Peyer's patch (tissue), 4 donors: ENCODE measurements around the gene SPC24. TPM values are rescaled to one million over a fixed set of nuclear protein-coding genes. Genes with fewer than 3 reads are reported as not detected.
"Not testable (repeated sequence)": the region's sequence is repeated elsewhere in the genome, so short reads cannot be mapped to it uniquely, and the experiment has no call there.

Experiments used
- DNase-seq, 3 donors: peaks; one replicate each; pipeline ENCODE4 v3.0.0-alpha.2; 2017 to 2019
- H3K27ac ChIP-seq, 4 donors: fragments of 200-600 bp; sonication (generic); one replicate each; pipeline ENCODE4 v1.5.1; 2016 to 2019
- H3K27me3 ChIP-seq, 2 donors: fragments of 200-600 bp; sonication (generic); one replicate each; pipeline ENCODE4 v1.5.1; 2019
- H3K36me3 ChIP-seq, 3 donors: fragments of 200-600 bp; sonication (generic); one replicate each; pipeline ENCODE4 v1.5.1; 2016 to 2019
- H3K4me1 ChIP-seq, 4 donors: fragments of 200-600 bp; sonication (generic); one replicate each; pipeline ENCODE4 v1.5.1; 2016 to 2019
- H3K4me3 ChIP-seq, 4 donors: fragments of 200-600 bp; sonication (generic); 1 replicate in 3 of 4; 2 replicates in 1 of 4; pipeline ENCODE4 v1.5.1; 2016 to 2019; ENCODE audit warnings: mild to moderate bottlenecking in 1 of 4
- H3K9me3 ChIP-seq, 4 donors: fragments of 200-600 bp; sonication (generic); one replicate each; pipeline ENCODE4 v1.5.1; 2016 to 2019; ENCODE audit warnings: mild to moderate bottlenecking in 1 of 4
- CTCF ChIP-seq, 6 experiments: fragments of 450-650 bp in 4 of 6; fragments of 200-600 bp in 2 of 6; sonication (generic) in 1 of 6; IDR thresholded peaks; one replicate each; pipeline ENCODE4 v1.5.1; 2017 to 2019; ENCODE audit warnings: antibody characterized with exemption in 6 of 6, mild to moderate bottlenecking in 3 of 6, moderate library complexity in 1 of 6
- POLR2A ChIP-seq, 2 donors: fragments of 450-650 bp; IDR thresholded peaks; one replicate each; pipeline ENCODE4 v1.5.1; 2017; ENCODE audit warnings: antibody characterized with exemption in 2 of 2, mild to moderate bottlenecking in 2 of 2, moderate library complexity in 2 of 2
- total RNA-seq, 4 donors: library from RNA; depleted of rRNA; stranded (reverse); fragments of >200 nt; gene quantifications; one replicate each; pipeline ENCODE4 v1.1.0, GENCODE V29; 2016

SPC24 gene
- total RNA-seq, 4 donors from 2014 or later: 1.7 to 28.9 (median 8.4) TPM

DNA sequence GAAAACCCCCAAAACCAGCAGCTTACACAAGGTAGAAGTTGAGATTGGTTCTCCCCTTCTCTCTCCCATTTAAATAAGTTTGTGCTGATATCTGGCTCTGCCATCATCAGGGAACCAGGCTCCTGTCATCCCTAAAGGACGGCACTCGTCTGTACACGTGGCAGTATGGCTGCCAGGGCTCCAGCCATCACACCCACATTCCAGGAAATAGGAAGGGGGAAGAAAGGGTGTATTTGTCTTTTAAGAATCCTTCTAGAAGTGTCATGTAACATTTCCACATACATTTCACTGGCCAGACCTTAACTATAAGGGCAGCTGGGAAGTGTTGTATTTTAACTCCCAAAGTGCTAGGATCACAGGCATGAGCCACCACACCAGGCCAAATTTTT is 10.1 kb downstream of the SPC24 start:
- no peak for DNase-seq
- Histone ChIP-seq H3K27me3 (no peaks in the 10 kb centered on the region), H3K9me3 (peaks cover 0 to 2% (median 0%) of the 10 kb centered on the region in 4 donors), H3K27ac (no peak overlapping the region), H3K4me3 (no peak overlapping the region), H3K4me1 (peaks cover 0 to 22% (median 4%) of the 10 kb centered on the region in 4 donors), H3K36me3 (no peaks in the 10 kb centered on the region)
- no peak for TF ChIP-seq POLR2A (IDR thresholded peaks at IDR 0.05)
- TF ChIP-seq CTCF (IDR thresholded peaks at IDR 0.05): no peak

- no peaks in the 10 kb centered on the region for H3K36me3 ChIP-seq
- peaks cover 0 to 42% (median 9%) of the 10 kb centered on the region in 4 donors for H3K4me1 ChIP-seq
- TF ChIP-seq POLR2A (IDR thresholded peaks at IDR 0.05): no peak
- TF ChIP-seq CTCF (IDR thresholded peaks at IDR 0.05): no peak
- DNase-seq: peak; percentile 41 to 84 (median 76)
- peak overlapping the region in 2 of 4 donors; percentile 5 to 24 for H3K4me3 ChIP-seq
- H3K27ac ChIP-seq: peak overlapping the region; percentile 68 to 94 (median 88)
- peaks cover 0 to 2% (median 0%) of the 10 kb centered on the region in 4 donors for H3K9me3 ChIP-seq
- no peaks in the 10 kb centered on the region for H3K27me3 ChIP-seq
These were observed 12.9 kb downstream of the SPC24 start for GRCh38 chr19:11142528-11143171.

GRCh38 chr19:11141937-11142527 is 13.6 kb downstream of the SPC24 start:
- TF ChIP-seq CTCF (IDR thresholded peaks at IDR 0.05) (no peak), POLR2A (IDR thresholded peaks at IDR 0.05) (no peak)
- Histone ChIP-seq H3K4me3 (peak overlapping the region in 1 of 4 donors; percentile 24), H3K36me3 (no peaks in the 10 kb centered on the region), H3K9me3 (peaks cover 0 to 2% (median 0%) of the 10 kb centered on the region in 4 donors), H3K27me3 (no peaks in the 10 kb centered on the region), H3K4me1 (peaks cover 0 to 48% (median 9%) of the 10 kb centered on the region in 4 donors), H3K27ac (peak overlapping the region in 3 of 4 donors; percentile 68 to 94 (median 91))
- no peak for DNase-seq

DNA sequence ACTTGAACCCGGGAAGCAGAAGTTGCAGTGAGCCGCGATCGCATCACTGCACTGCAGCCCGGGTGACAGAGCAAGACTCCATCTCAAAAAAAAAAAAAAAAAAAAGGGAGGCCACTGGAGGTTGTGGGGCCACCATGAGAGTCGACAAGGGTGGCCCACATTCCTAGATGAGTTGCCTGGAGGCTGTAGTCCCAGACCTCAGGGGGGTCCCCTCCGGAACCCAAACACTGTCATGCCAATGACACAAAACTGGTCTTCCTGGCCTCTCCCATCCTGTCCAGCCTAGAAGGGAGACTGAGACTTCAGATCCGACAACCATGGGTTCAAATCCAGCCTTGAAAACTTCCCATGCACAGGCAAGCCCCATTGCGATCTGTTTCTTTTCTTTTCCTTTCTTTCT is 14.7 kb downstream of the SPC24 start:
- Histone ChIP-seq H3K4me3 (no peak overlapping the region), H3K9me3 (peaks cover 0 to 2% (median 0%) of the 10 kb centered on the region in 4 donors), H3K27ac (no peak overlapping the region), H3K36me3 (no peaks in the 10 kb centered on the region), H3K4me1 (peaks cover 0 to 48% (median 9%) of the 10 kb centered on the region in 4 donors), H3K27me3 (no peaks in the 10 kb centered on the region)
- DNase-seq: no peak
- no peak for TF ChIP-seq CTCF (IDR thresholded peaks at IDR 0.05)
- TF ChIP-seq POLR2A (IDR thresholded peaks at IDR 0.05): no peak

DNA sequence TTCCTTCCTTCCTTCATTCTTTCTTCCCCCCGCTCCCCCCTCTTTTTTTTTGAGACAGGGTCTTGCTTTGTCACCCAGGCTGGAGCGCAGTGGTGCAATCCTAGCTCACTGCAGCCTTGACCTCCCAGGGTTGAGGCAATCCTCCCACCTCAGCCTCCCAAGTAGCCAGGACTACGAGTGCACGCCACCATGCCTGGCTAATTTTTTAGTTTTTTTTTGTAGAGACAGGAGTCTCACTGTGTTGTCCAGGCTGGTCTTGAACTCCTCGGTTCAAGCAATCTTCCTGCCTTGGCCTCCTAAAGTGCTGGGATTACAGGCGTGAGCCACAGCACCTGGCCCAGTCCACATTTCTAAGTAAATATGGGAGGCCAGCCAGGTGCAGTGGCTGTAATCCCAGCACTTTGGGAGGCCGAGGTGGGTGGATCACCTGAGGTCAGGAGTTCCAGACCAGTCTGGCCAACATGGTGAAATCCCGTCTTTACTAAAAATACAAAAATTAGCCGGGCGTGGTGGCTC is 15.5 kb downstream of the SPC24 start:
- H3K4me1 ChIP-seq: peaks cover 0 to 48% (median 9%) of the 10 kb centered on the region in 4 donors
- peak overlapping the region in 3 of 4 donors; percentile 63 to 93 (median 73) for H3K27ac ChIP-seq
- not testable (repeated sequence) for H3K27me3 ChIP-seq, H3K4me3 ChIP-seq, DNase-seq, H3K9me3 ChIP-seq, H3K36me3 ChIP-seq
